Measurements from ENCODE around the gene LRCH3. TPM values are rescaled to one million over a fixed set of nuclear protein-coding genes. Genes with fewer than 3 reads are reported as not detected.
A peak's percentile ranks its signal among the peaks of the same experiment; 100 is the strongest.

The LRCH3 gene
- polyA plus RNA-seq, 3 donors: 4.1 to 19.4 (median 7.4) TPM

DNA sequence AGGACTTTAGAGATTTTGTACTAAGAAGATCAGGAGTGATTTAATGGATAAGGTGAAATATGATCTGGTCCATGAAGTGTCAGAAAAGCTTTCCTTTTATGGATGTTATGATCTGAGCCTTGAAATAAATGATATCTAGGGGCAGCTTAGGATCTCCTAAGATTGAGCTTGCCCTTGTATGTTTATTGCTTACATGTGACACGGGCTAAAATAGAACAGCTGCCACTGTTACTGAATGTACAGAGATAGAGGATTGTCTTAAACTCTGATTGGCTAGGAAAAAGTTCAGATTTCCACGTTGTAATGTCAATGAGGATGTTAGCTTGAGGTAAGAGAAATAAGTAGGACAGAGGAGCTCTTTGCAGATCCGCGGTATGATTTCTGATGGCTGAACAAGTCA is 32.5 kb upstream of the LRCH3 start:
- peaks cover 17% of the 10 kb centered on the region for H4K20me1 ChIP-seq (ENCODE audit: insufficient read depth, low read length)
- intact Hi-C loops (cut with micrococcal nuclease): no loop called here
- H3K4me1 ChIP-seq (ENCODE audit: control insufficient read depth in 1 of 2, insufficient read depth in 2 of 2, low read length in 2 of 2): no peaks in the 10 kb centered on the region
- Mint-ChIP-seq H3K36me3 (peaks cover 16 to 28% of the 10 kb centered on the region in 2 donors), H3K27me3 (ENCODE audit: low read depth in 3 of 3) (peaks cover 0 to 2% (median 0%) of the 10 kb centered on the region in 3 donors), H3K9me3 (peaks cover 0 to 2% (median 0%) of the 10 kb centered on the region in 7 donors), H3K4me1 (peaks cover 6% of the 10 kb centered on the region), H3K27ac (no peak overlapping the region), H3K4me3 (no peak overlapping the region)
- WGBS (ENCODE audit: insufficient coverage): 100% methylated on average over 4 of the region's 4 CpGs
- H3K9me3 ChIP-seq (replicated peaks in 1 of 2; ENCODE audit: control insufficient read depth in 1 of 2, insufficient read depth in 1 of 2, low read length in 2 of 2): no peaks in the 10 kb centered on the region
- H3K9ac ChIP-seq (ENCODE audit: insufficient read depth, low read length, poor library complexity, severe bottlenecking): no peak overlapping the region
- H3K4me2 ChIP-seq (replicated peaks; ENCODE audit: extremely low read depth, low read length, poor library complexity, severe bottlenecking): no peak overlapping the region
- H3K27ac ChIP-seq (ENCODE audit: low read depth in 1 of 2, low read length in 2 of 2): no peak overlapping the region
- TF ChIP-seq CTCF (IDR thresholded peaks at IDR 0.05): no peak
- no peak for DNase-seq
- H2AFZ ChIP-seq (ENCODE audit: insufficient read depth, low read depth, low read length, poor library complexity, severe bottlenecking): no peak overlapping the region
- H3K4me3 ChIP-seq (replicated peaks in 1 of 3; ENCODE audit: low read depth in 2 of 3, low read length in 3 of 3): no peak overlapping the region
- no peaks in the 10 kb centered on the region for H3K27me3 ChIP-seq (ENCODE audit: control insufficient read depth in 2 of 2, insufficient read depth in 2 of 2, low read length in 2 of 2)
- peaks cover 47% of the 10 kb centered on the region for H3K79me2 ChIP-seq (ENCODE audit: insufficient read depth, low read length)
- H3K36me3 ChIP-seq (replicated peaks in 1 of 2; ENCODE audit: control insufficient read depth in 1 of 2, insufficient read depth in 2 of 2, low read length in 2 of 2): peaks cover 37 to 71% of the 10 kb centered on the region in 2 donors

- Histone ChIP-seq H3K79me2 (ENCODE audit: insufficient read depth, low read length) (peaks cover 16% of the 10 kb centered on the region), H3K27me3 (ENCODE audit: control insufficient read depth in 2 of 2, insufficient read depth in 2 of 2, low read length in 2 of 2) (no peaks in the 10 kb centered on the region)
Observed at GRCh38 chr3:197761784-197762183, 29.3 kb upstream of the LRCH3 start.

More at GRCh38 chr3:197761784-197762183, 29.3 kb upstream of the LRCH3 start:
- H3K27ac Mint-ChIP-seq: peak overlapping the region in 1 of 7 donors; percentile 5
- DNase-seq: no peak
- Histone ChIP-seq H2AFZ (ENCODE audit: insufficient read depth, low read depth, low read length, poor library complexity, severe bottlenecking) (no peak overlapping the region), H3K36me3 (replicated peaks in 1 of 2; ENCODE audit: control insufficient read depth in 1 of 2, insufficient read depth in 2 of 2, low read length in 2 of 2) (peaks cover 55 to 94% of the 10 kb centered on the region in 2 donors), H3K4me3 (replicated peaks in 1 of 3; ENCODE audit: low read depth in 2 of 3, low read length in 3 of 3) (no peak overlapping the region), H3K4me2 (replicated peaks; ENCODE audit: extremely low read depth, low read length, poor library complexity, severe bottlenecking) (no peak overlapping the region), H3K9me3 (replicated peaks in 1 of 2; ENCODE audit: control insufficient read depth in 1 of 2, insufficient read depth in 1 of 2, low read length in 2 of 2) (no peaks in the 10 kb centered on the region), H3K9ac (ENCODE audit: insufficient read depth, low read length, poor library complexity, severe bottlenecking) (no peak overlapping the region), H4K20me1 (ENCODE audit: insufficient read depth, low read length) (peaks cover 3% of the 10 kb centered on the region), H3K27ac (ENCODE audit: low read depth in 1 of 2, low read length in 2 of 2) (no peak overlapping the region), H3K4me1 (ENCODE audit: control insufficient read depth in 1 of 2, insufficient read depth in 2 of 2, low read length in 2 of 2) (no peaks in the 10 kb centered on the region)
- peaks cover 26 to 51% of the 10 kb centered on the region in 2 donors for H3K36me3 Mint-ChIP-seq
- peaks cover 0 to 2% (median 0%) of the 10 kb centered on the region in 7 donors for H3K9me3 Mint-ChIP-seq
- no peak for TF ChIP-seq CTCF (IDR thresholded peaks at IDR 0.05)
- H3K4me1 Mint-ChIP-seq: no peaks in the 10 kb centered on the region
- H3K27me3 Mint-ChIP-seq (ENCODE audit: low read depth in 3 of 3): peaks cover 0 to 2% (median 0%) of the 10 kb centered on the region in 3 donors
- intact Hi-C loops (cut with micrococcal nuclease): no loop called here
- H3K4me3 Mint-ChIP-seq: no peak overlapping the region
